Neural progenitor cell (in vitro differentiated cells): Measurements from ENCODE around the gene GNG7.

ENCODE experiments used
- EZH2 ChIP-seq: fragments of 200-600 bp; sonication (generic); IDR thresholded peaks from 2 replicates; pipeline ENCODE4 v1.6.1; 2017; ENCODE audit warnings: antibody characterized with exemption, mild to moderate bottlenecking, moderate library complexity
- TF ChIP-seq, protein P1 (sequence below): fragments of 200-600 bp; sonication (generic); IDR thresholded peaks from 2 replicates; pipeline ENCODE4 v1.5.1; 2017; ENCODE audit warnings: antibody characterized with exemption, mild to moderate bottlenecking

DNA sequence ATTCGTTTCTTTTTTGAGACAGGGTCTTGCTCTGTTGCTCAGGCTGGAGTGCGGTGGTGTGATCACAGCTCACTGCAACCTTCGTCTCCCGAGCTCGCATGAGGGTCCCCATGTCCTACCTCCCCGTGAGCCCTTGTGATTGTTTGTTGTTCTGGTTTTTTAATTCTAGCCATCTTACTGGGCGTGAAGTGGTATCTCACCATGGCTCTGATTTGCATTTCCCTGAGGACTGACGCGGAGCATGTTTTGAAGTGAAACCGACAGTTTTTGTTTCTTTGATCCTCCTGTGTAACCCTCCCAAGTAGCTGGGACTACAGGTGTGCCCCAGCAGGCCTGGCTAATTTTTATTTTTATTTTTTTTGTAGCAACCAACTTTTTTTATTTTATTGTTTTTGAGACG is 21.7 kb downstream of the GNG7 start:
- TF ChIP-seq, protein P1, sequence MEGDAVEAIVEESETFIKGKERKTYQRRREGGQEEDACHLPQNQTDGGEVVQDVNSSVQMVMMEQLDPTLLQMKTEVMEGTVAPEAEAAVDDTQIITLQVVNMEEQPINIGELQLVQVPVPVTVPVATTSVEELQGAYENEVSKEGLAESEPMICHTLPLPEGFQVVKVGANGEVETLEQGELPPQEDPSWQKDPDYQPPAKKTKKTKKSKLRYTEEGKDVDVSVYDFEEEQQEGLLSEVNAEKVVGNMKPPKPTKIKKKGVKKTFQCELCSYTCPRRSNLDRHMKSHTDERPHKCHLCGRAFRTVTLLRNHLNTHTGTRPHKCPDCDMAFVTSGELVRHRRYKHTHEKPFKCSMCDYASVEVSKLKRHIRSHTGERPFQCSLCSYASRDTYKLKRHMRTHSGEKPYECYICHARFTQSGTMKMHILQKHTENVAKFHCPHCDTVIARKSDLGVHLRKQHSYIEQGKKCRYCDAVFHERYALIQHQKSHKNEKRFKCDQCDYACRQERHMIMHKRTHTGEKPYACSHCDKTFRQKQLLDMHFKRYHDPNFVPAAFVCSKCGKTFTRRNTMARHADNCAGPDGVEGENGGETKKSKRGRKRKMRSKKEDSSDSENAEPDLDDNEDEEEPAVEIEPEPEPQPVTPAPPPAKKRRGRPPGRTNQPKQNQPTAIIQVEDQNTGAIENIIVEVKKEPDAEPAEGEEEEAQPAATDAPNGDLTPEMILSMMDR, result no peak
- TF ChIP-seq EZH2, result no peak
